GM19043 (cell line): Measurements from ENCODE around the gene SLC33A1.
"Not testable (repeated sequence)": the region's sequence is repeated elsewhere in the genome, so short reads cannot be mapped to it uniquely, and the experiment has no call there.

Experiments
- ATAC-seq: cut with Tn5 transposase; IDR thresholded peaks from one replicate; pipeline ENCODE4 v1.9.1; 2021; ENCODE audit warnings: low read depth; ENCODE audit not compliant: unreplicated experiment

The SLC33A1 gene

GRCh38 chr3:155854141-155854940 lies at the start of gene SLC33A1:
Gene SLC33A1, minus strand, starts transcription at chr3:155854427. Its CDS starts 430 bp downstream, at chr3:155853997.
- ATAC-seq = peak; percentile 95

- ATAC-seq = no peak
These were observed 41.2 kb upstream of the SLC33A1 start for GRCh38 chr3:155895379-155895900.

GRCh38 chr3:155891321-155891720 lies 37.1 kb upstream of the SLC33A1 start:
- ATAC-seq = no peak

GRCh38 chr3:155890671-155891190 lies 36.5 kb upstream of the SLC33A1 start:
- ATAC-seq = no peak

GRCh38 chr3:155889952-155890351 lies 35.7 kb upstream of the SLC33A1 start:
- no peak for ATAC-seq

- no peak for ATAC-seq
These were observed 35.0 kb upstream of the SLC33A1 start for GRCh38 chr3:155889212-155889611.

GRCh38 chr3:155886915-155887314 lies 32.7 kb upstream of the SLC33A1 start:
- no peak for ATAC-seq

- not testable (repeated sequence) for ATAC-seq
These were observed 32.1 kb upstream of the SLC33A1 start for GRCh38 chr3:155886348-155886747.

GRCh38 chr3:155885292-155885691 lies 31.1 kb upstream of the SLC33A1 start:
- no peak for ATAC-seq

- ATAC-seq = no peak
These were observed 30.1 kb upstream of the SLC33A1 start for GRCh38 chr3:155884292-155884691.

GRCh38 chr3:155880286-155880685 lies 26.1 kb upstream of the SLC33A1 start:
- no peak for ATAC-seq

GRCh38 chr3:155876503-155876902 lies 22.3 kb upstream of the SLC33A1 start:
- no peak for ATAC-seq

GRCh38 chr3:155876037-155876436 lies 21.8 kb upstream of the SLC33A1 start:
- ATAC-seq = no peak

- no peak for ATAC-seq
These were observed 18.8 kb upstream of the SLC33A1 start for GRCh38 chr3:155872904-155873646.

GRCh38 chr3:155871746-155872158 lies 17.5 kb upstream of the SLC33A1 start:
- ATAC-seq = peak; percentile 1

- peak; percentile 20 for ATAC-seq
These were observed 16.9 kb upstream of the SLC33A1 start for GRCh38 chr3:155870945-155871745.

- ATAC-seq = peak; percentile 86
These were observed 16.1 kb upstream of the SLC33A1 start, which contains the start of gene GMPS for GRCh38 chr3:155870133-155870944. Gene GMPS, plus strand, starts transcription at chr3:155870650. Its CDS starts 221 bp downstream, at chr3:155870871.

- no peak for ATAC-seq
These were observed 15.5 kb upstream of the SLC33A1 start for GRCh38 chr3:155869691-155870090.

GRCh38 chr3:155863072-155863784 lies 9.0 kb upstream of the SLC33A1 start:
- ATAC-seq = no peak
